ENCODE measurements around the gene NOD2. TPM values are rescaled to one million over a fixed set of nuclear protein-coding genes. Genes with fewer than 3 reads are reported as not detected.

The NOD2 gene
- 1 to 10 TPM in 3 of 10 donors, under 1 TPM in 7; 0.62 to 1.6 (median 0.90) TPM for polyA plus RNA-seq (ENCODE audit: insufficient read length in 10 of 10)
- long read RNA-seq, donor 1 = 0 reads
- long read RNA-seq, donor 2 = 0 reads
- long read RNA-seq, donor 3 = 0 reads
- long read RNA-seq, donor 4 = 0 reads
- long read RNA-seq, donor 5 = 0 reads
- long read RNA-seq, donor 6 = 0 reads
- long read RNA-seq, donor 7 = 0 reads
- long read RNA-seq, donor 8 = 0 reads
- long read RNA-seq, donor 9 = 0 reads

GRCh38 chr16:50692999-50693781, at the start of gene NOD2:
NOD2 (plus strand) TSS chr16:50693606; CDS start chr16:50699496, 5,890 bp downstream.
- DNase-seq = peak in 1 of 3 donors; percentile 49

- DNase-seq = no peak
Observed at GRCh38 chr16:50644245-50644644, 49.2 kb upstream of the NOD2 start.

- DNase-seq = peak; percentile 23 to 65 (median 42)
Observed at GRCh38 chr16:50644729-50645128, 48.7 kb upstream of the NOD2 start.

- peak in 1 of 3 donors; percentile 55 for DNase-seq
Observed at GRCh38 chr16:50645563-50646220, 47.7 kb upstream of the NOD2 start.

GRCh38 chr16:50646345-50646744, 47.1 kb upstream of the NOD2 start:
- DNase-seq = no peak

- DNase-seq = no peak
Observed at GRCh38 chr16:50651835-50652438, 41.5 kb upstream of the NOD2 start.

GRCh38 chr16:50652836-50653425, 40.5 kb upstream of the NOD2 start:
- no peak for DNase-seq

GRCh38 chr16:50653633-50654519, 39.5 kb upstream of the NOD2 start:
- no peak for DNase-seq

- no peak for DNase-seq
Observed at GRCh38 chr16:50655558-50656055, 37.8 kb upstream of the NOD2 start.

GRCh38 chr16:50657241-50657640, 36.2 kb upstream of the NOD2 start:
- DNase-seq = peak in 1 of 3 donors; percentile 31

- DNase-seq = no peak
Observed at GRCh38 chr16:50659806-50660205, 33.6 kb upstream of the NOD2 start.

- DNase-seq = no peak
Observed at GRCh38 chr16:50662306-50662940, 31.0 kb upstream of the NOD2 start.

- no peak for DNase-seq
Observed at GRCh38 chr16:50664270-50664669, 29.1 kb upstream of the NOD2 start.

GRCh38 chr16:50665128-50665878, 28.1 kb upstream of the NOD2 start:
- DNase-seq = peak; percentile 64 to 92 (median 88)

- DNase-seq = no peak
Observed at GRCh38 chr16:50666658-50667496, 26.5 kb upstream of the NOD2 start.

- no peak for DNase-seq
Observed at GRCh38 chr16:50667497-50668367, 25.7 kb upstream of the NOD2 start.

- peak in 1 of 3 donors; percentile 48 for DNase-seq
Observed at GRCh38 chr16:50668368-50669008, 24.9 kb upstream of the NOD2 start.
